Lower lobe of right lung (tissue), 2 donors: ENCODE measurements around the gene C16orf95. TPM values are rescaled to one million over a fixed set of nuclear protein-coding genes. Genes with fewer than 3 reads are reported as not detected.

Experiments
- ATAC-seq, 2 donors: fragments of 200-7000 bp; cut with Tn5 transposase; one replicate each; pipeline ENCODE4 v1.9.1; 2020 to 2022; ENCODE audit warnings: mild to moderate bottlenecking in 2 of 2, moderate library complexity in 2 of 2
- DNase-seq: peaks from one replicate; pipeline ENCODE4 v3.0.0-alpha.2; 2020
- H3K27ac ChIP-seq: fragments of 200-600 bp; one replicate; pipeline ENCODE4 v1.8.0; 2022
- H3K27me3 ChIP-seq: fragments of 200-600 bp; one replicate; pipeline ENCODE4 v1.8.0; 2022; ENCODE audit warnings: low read depth
- H3K36me3 ChIP-seq: fragments of 200-600 bp; one replicate; pipeline ENCODE4 v1.8.0; 2022; ENCODE audit warnings: mild to moderate bottlenecking
- H3K4me1 ChIP-seq: fragments of 200-600 bp; one replicate; pipeline ENCODE4 v1.8.0; 2022
- H3K4me3 ChIP-seq: fragments of 200-600 bp; one replicate; pipeline ENCODE4 v1.8.0; 2022; ENCODE audit warnings: mild to moderate bottlenecking
- H3K9me3 ChIP-seq: fragments of 200-600 bp; one replicate; pipeline ENCODE4 v1.8.0; 2022
- CTCF ChIP-seq: fragments of 200-600 bp; IDR thresholded peaks from one replicate; pipeline ENCODE4 v1.8.0; 2022; ENCODE audit warnings: antibody characterized with exemption, mild to moderate bottlenecking
- intact Hi-C: fragments of 100-400 bp; cut with DNase I; formaldehyde crosslinking; loops from one replicate; pipeline ENCODE4 v1.11.0; 2022
- total RNA-seq: library from RNA; stranded (reverse); fragmentation: NEBNext Ultra II Directional; extraction: Animal tissue kit (Norgen Biotek cat#: 25700); gene quantifications from one replicate; pipeline ENCODE4 v1.2.1, GENCODE V29; 2021
- donor health status: DM: no; HTN: yes; CAD: no; lungs with severe emphysema.

C16orf95 gene
- total RNA-seq, 1 donor from 2014 or later: 3.0 TPM

- DNase-seq (no peak), ATAC-seq (no peak)
- TF ChIP-seq CTCF: no peak
- Histone ChIP-seq H3K4me3 (no peak overlapping the region), H3K9me3 (no peaks in the 10 kb centered on the region), H3K4me1 (no peaks in the 10 kb centered on the region), H3K27ac (no peak overlapping the region), H3K36me3 (peaks cover 53% of the 10 kb centered on the region), H3K27me3 (no peaks in the 10 kb centered on the region)
- intact Hi-C loops: no loop called here
Observed at GRCh38 chr16:87356491-87356853, 39.3 kb upstream of the C16orf95 start.

GRCh38 chr16:87353613-87354012 lies 36.4 kb upstream of the C16orf95 start:
- no peak overlapping the region for H3K27ac ChIP-seq
- no peak for ATAC-seq
- H3K4me3 ChIP-seq: no peak overlapping the region
- H3K4me1 ChIP-seq: no peaks in the 10 kb centered on the region
- peaks cover 37% of the 10 kb centered on the region for H3K36me3 ChIP-seq
- no peak for TF ChIP-seq CTCF
- H3K9me3 ChIP-seq: no peaks in the 10 kb centered on the region
- no peaks in the 10 kb centered on the region for H3K27me3 ChIP-seq
- intact Hi-C loops: no loop called here
- no peak for DNase-seq

GRCh38 chr16:87352818-87353217 lies 35.6 kb upstream of the C16orf95 start:
- no peak for ATAC-seq
- intact Hi-C loops: no loop called here
- H3K27ac ChIP-seq: no peak overlapping the region
- no peaks in the 10 kb centered on the region for H3K4me1 ChIP-seq
- H3K27me3 ChIP-seq: no peaks in the 10 kb centered on the region
- H3K9me3 ChIP-seq: no peaks in the 10 kb centered on the region
- DNase-seq: no peak
- H3K4me3 ChIP-seq: no peak overlapping the region
- H3K36me3 ChIP-seq: peaks cover 33% of the 10 kb centered on the region
- TF ChIP-seq CTCF: no peak

- Histone ChIP-seq H3K27ac (no peak overlapping the region), H3K36me3 (peaks cover 30% of the 10 kb centered on the region), H3K9me3 (no peaks in the 10 kb centered on the region), H3K4me1 (no peaks in the 10 kb centered on the region), H3K4me3 (no peak overlapping the region), H3K27me3 (no peaks in the 10 kb centered on the region)
- no peak for TF ChIP-seq CTCF
- intact Hi-C loops: no loop called here
- DNase-seq: no peak
- no peak for ATAC-seq
Observed at GRCh38 chr16:87351320-87351698, 34.1 kb upstream of the C16orf95 start.

- Histone ChIP-seq H3K4me3 (no peak overlapping the region), H3K27me3 (no peaks in the 10 kb centered on the region), H3K36me3 (peaks cover 32% of the 10 kb centered on the region), H3K4me1 (peaks cover 1% of the 10 kb centered on the region), H3K27ac (no peak overlapping the region), H3K9me3 (no peaks in the 10 kb centered on the region)
- intact Hi-C loops: no loop called here
- no peak for DNase-seq
- no peak for ATAC-seq
- TF ChIP-seq CTCF: no peak
Observed at GRCh38 chr16:87350681-87351319, 33.6 kb upstream of the C16orf95 start.

- ATAC-seq: no peak
- TF ChIP-seq CTCF: no peak
- peaks cover 32% of the 10 kb centered on the region for H3K36me3 ChIP-seq
Observed at GRCh38 chr16:87350031-87350430, 32.8 kb upstream of the C16orf95 start.

More at GRCh38 chr16:87350031-87350430, 32.8 kb upstream of the C16orf95 start:
- H3K27me3 ChIP-seq: no peaks in the 10 kb centered on the region
- intact Hi-C loops: no loop called here
- H3K27ac ChIP-seq: no peak overlapping the region
- H3K4me1 ChIP-seq: peaks cover 7% of the 10 kb centered on the region
- H3K4me3 ChIP-seq: no peak overlapping the region
- no peaks in the 10 kb centered on the region for H3K9me3 ChIP-seq
- no peak for DNase-seq
